ENCODE results near the gene ITM2C.

The ITM2C gene

DNA sequence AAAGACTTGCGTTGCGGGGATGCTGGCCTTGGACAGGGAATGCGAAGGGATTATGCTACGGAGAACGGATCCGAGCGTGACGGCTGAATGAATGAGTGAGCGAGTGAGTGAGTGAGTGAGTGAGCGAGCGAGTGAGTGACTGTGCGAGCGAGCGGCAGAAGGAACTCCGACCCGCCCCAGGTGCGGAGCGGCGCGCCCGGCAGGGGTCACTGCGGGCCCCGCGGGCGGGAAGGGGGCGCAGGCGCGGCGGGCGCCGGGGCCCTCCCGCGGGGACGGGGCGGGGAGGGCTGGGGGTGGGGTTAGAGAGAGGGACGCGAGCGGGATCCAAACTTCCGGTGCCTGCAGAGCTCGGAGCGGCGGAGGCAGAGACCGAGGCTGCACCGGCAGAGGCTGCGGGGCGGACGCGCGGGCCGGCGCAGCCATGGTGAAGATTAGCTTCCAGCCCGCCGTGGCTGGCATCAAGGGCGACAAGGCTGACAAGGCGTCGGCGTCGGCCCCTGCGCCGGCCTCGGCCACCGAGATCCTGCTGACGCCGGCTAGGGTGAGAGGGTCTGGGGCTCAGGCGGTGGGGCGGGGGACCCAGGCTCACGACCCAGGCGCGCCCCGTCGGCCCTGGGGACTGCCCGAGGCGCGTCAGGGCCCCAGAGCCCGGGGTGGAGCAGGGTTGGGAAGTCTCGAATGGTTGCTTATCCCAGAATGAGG, at the start of gene ITM2C:
TSS of gene ITM2C (plus strand) at position 338 of the 702 bp plus-strand sequence. CDS start at position 422, 84 bp downstream.
- peak; percentile 86 for DNase-seq (ENCODE audit: low read depth, low spot score)

- no peak for DNase-seq (ENCODE audit: low read depth, low spot score)
Measured at GRCh38 chr2:230815088-230815487, 49.7 kb upstream of the ITM2C start.

DNA sequence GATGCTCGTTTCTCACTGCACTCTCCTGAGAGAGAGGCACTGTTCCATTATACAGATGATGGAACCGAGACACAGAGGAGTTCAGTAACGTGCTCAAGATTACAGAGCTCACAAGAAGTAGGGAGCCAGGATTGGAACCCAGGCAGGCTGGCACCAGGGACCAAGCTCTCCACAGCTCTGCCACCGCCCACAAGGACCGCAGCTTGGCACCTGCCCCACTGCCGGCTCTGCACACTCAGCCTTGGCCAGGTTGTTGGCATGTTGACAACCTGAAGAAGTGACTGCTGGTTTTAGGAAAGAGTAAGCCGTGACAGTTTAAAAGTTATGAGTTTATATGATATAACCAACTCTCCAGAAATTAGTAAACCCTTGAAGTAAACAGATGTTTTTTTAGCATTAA, 48.0 kb upstream of the ITM2C start:
- no peak for DNase-seq (ENCODE audit: low read depth, low spot score)

DNA sequence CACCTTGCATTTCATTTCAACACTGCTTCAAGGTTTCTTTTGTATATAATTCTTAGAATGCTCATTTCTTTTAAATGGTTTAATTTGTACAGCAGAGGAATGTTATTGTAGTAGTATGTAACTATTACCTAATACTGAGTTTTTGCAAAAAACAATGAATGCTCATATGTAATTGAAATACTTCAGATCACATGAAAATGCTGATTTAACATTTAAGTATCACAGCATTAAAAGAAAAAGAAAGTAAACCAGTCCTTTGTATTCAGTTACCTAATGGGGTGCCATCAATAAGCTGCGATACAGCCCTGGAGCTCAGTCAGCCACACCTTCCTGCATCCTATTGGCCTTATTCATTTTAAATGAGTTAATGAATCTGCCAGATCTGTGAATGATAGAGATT, 45.3 kb upstream of the ITM2C start:
- no peak for DNase-seq (ENCODE audit: low read depth, low spot score)

GRCh38 chr2:230821261-230821990, 43.3 kb upstream of the ITM2C start:
- DNase-seq (ENCODE audit: low read depth, low spot score), result no peak

DNA sequence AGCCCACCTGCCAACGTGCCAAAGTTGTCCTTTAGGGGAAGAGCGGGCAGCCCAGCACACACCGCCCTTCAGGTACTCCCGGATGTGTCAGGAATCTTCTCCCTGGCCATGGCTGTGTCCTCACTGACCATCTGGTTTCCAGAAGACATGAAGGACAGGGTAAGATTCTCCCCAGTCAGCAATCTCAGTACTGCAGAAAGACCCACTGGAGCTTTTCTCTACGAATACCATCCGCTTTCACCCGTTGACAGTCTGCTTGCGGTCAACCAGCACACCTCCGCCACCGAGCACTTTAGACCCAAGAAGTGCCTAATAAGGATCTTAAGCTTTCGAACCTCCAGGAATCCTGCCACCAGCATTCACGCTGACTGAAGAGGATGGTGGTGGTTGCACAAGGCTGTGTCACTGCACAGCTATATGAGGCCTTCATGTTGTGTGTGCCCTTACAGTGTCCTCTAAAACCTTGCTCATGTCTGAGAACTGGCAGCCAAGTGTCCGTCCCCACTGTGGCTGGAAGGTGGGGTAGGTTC, 42.7 kb upstream of the ITM2C start:
- no peak for DNase-seq (ENCODE audit: low read depth, low spot score)

DNA sequence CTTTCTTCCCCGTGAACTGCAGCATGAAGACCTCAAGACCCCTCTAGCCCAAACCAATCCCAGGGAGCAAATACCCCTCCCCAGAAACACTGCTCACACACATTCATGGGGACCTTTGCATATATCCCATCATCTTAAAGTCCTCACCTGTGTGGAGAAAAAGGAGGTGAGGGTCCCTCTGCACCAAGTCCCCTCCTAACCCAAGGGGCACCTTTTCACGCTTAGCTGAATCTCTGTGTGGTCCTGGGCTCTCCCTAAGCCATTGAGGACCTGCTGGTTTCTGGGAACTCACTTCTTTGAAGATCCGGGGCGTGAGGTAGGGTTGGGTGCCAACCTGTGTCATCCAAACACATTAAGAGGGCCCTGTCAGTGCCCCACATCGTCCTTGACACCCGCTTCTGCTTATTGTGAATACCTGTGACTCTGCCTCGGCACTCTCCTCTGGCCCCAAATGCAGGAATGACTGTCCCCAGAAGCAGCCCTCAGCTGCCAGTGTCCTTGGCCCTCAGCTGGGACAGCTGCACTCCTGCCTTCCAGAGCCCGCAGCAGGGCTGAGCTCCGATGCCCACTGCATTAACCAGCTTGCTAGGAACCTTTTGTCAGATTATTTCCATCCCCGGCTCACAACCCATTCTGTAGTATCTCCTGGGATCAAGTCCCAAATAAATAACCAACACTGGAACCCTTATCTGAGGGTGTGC, 41.3 kb upstream of the ITM2C start:
- no peak for DNase-seq (ENCODE audit: low read depth, low spot score)

DNA sequence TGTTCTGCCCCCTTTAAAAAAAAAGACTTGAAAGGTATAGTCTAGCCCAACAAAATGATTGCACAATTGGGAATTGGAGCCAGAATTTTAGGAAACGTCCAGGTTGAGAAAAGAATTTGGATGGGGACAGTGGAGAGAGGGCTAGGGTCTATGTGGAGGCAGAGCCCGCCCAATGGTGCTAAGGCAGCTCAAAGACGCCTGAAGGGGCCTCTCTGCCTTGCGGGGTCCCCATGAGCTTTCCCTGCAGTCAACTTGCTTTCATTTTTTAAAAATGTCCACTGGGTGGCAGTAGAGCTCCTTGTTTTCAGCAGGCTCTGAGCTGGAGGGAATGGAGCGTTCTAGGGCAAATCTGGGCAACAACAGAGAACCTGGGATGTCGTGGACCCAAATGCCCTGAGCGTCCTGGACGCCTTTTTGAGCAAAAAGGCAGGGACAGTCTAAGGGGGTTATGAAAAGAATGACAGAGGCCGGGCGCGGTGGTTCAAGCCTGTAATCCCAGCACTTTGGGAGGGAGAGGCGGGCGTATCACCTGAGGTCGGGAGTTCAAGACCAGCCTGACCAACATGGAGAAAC, 40.2 kb upstream of the ITM2C start:
- DNase-seq (ENCODE audit: low read depth, low spot score), result peak; percentile 91

DNA sequence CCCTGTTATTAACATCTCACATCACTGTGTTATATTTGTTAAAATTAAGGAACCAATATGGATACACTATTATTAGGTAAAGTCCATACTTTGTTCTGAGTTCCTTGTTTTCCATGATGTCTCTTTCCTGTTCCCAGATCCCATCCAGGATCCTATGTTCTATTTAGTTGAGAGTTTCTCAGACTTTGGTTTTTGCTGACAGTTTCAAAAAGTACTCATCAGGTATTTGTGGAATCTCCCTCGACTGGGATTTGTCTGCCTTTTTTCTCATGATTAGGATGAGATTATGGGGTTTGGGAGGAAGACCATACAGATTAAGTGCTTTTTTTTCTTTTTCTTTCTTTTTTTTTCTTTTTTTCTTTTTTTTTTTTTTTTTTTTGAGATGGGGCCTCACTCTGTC, 39.4 kb upstream of the ITM2C start:
- DNase-seq (ENCODE audit: low read depth, low spot score), result no peak

DNA sequence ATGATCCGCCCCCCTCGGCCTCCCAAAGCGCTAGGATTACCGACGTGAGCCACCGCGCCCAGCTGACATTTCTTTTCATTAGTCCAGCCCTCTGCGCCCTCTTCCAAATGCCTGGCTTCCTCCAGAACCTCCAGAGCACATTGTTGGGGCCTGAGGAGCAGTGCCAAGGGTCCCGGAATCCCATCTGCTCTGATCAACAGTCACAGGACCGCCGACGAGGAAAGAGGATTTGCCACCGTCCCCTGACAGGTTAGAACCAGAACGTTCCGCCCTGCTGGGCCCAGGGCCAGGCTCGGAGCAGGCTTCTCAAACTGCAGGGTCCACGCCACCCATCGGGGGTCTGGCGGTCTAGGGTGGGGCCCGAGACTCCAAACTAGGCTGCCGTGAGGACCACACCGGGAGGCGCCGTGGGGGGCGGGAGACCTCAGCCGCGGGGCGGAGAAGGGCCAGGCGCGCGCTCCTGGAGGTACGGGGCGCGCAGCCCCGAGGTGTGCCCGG, 36.9 kb upstream of the ITM2C start:
- DNase-seq (ENCODE audit: low read depth, low spot score), result no peak

DNA sequence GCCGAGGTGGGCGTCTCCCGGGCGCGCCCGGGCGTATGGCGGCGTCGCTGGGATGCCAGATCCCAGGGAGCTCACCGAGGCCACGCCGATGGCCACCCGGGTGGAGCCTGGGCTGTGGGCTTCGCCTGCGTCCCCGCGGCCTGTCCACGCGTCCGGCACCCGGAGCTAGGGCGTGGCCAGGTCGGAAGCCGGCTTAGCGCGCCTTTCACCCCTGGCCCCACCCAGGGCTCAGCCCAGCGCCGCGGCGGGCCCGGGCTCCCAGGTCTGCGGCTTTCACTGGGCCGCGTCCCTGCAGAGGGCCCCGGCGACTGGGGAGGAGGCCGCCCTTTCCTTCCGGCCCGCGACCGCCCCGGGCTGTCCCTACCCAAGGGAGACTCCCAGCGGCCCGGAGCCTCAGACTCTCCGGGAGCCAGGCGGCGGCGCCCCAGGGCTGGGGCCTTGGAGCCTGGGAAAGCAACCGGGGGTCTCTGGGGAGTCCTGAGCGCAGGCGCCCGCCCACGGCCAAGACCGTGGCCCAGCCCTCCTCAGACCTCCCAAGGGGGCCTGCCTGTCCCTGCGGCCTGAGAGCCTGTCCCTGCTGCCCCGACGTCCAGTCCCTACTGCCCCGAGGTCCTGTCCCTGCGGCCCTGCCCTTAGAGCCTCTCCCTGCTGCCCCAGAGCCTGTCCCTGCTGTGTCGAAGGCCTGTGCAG, 36.3 kb upstream of the ITM2C start:
- DNase-seq (ENCODE audit: low read depth, low spot score), result peak; percentile 21

DNA sequence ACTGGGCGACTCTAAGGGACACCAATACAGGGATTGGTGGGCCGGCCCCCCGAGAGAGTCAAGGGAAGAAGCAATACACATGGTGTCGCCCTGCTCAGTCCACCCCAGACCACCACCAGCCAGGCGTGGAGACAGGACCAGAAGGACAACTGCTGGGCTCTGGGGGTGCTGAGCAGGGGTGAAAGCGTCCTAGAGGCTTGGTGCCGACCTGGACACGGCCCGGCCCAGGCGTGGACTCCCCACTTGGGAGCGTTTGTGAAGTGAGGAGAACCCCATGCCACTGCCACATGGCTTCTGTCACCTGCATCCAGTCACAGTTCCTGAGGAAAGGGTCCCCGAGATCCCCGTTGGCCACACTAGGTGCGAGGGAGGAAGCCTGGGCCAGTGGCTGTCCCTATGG, 35.4 kb upstream of the ITM2C start:
- no peak for DNase-seq (ENCODE audit: low read depth, low spot score)

DNA sequence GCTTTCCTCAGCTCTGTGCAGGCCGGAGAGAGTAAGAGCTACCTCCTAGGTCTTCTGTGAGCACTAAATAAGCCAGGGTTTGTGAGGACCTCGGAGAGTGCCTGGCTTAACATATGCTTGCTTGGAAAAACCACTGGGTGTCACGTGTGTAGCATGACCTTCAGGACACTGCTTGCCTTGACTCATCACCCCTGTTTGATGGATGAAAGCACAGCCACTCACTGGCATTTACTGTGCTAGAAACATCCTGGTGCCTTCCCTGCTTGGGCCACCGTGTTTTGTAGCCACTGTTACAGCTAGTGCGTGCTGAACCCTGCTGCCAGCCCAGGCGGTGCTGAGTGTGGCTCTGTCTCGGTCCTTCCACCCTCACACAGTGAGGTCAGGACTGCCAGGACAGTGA, 34.8 kb upstream of the ITM2C start:
- DNase-seq (ENCODE audit: low read depth, low spot score), result no peak

DNA sequence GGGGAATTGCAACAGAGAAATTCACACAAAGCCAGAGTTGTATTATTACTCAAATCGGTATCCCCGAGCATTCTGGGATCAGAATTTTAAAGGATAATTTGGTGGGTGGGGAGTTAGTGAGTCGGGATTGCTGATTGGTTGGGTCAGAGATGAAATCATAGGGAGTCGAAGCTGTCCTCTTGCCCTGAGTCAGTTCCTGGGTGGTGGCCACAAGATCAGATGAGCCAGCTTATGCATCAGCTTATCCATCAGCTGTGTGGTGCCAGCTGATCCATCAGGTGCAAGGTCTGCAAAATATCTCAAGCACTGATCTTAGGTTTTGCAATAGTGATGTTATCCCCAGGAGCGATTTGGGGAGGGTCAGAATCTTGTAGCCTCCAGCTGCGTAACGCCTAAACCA, 34.3 kb upstream of the ITM2C start:
- no peak for DNase-seq (ENCODE audit: low read depth, low spot score)

- no peak for DNase-seq (ENCODE audit: low read depth, low spot score)
Measured at GRCh38 chr2:230840301-230840700, 24.4 kb upstream of the ITM2C start.

DNA sequence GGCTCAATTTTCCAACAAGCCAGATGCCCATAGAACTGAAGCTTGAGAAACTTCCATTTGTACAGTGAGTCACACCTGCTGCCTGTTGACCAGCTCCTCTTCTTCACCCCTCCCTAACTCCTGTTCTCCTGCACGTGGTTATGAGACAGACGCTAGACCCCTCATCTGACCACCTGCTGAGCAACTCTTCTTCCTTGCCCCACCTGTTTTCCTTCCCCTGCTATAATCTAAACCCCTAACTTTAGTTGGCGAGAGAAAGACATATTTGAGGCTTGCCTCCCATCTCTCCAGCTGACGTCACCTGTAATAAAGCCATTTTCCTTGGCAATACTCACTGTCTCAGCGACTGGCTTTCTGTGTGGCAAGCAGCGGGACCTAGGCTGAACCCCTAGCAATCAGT, 22.3 kb upstream of the ITM2C start:
- no peak for DNase-seq (ENCODE audit: low read depth, low spot score)

- DNase-seq (ENCODE audit: low read depth, low spot score), result no peak
Measured at GRCh38 chr2:230843132-230843531, 21.6 kb upstream of the ITM2C start.

- no peak for DNase-seq (ENCODE audit: low read depth, low spot score)
Measured at GRCh38 chr2:230846360-230846759, 18.4 kb upstream of the ITM2C start.

DNA sequence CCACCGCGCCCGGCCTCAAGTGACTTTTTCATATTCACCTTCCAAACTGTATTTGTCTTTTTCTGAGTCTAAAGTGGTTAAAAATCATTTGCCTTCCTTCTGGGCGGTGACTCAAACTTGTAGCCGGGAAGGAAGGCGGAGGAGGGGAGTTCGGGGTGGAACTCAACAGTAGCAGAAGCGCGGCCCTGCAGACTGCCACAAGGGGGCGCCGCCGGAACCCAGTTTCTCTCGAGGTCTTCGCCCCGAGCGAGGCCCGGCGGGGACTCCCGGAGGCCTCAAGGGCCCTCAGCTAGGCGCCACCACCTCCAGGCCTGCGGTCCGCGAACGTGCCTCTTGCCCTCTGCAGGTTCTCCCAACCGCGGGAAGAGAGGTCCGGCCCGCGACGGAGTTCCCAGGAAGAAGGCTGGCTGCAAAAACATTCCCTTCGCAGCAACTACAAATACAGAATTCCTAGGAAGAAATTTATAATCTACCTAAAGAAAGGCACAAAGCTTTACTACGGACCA, 16.8 kb upstream of the ITM2C start:
- peak; percentile 93 for DNase-seq (ENCODE audit: low read depth, low spot score)

DNA sequence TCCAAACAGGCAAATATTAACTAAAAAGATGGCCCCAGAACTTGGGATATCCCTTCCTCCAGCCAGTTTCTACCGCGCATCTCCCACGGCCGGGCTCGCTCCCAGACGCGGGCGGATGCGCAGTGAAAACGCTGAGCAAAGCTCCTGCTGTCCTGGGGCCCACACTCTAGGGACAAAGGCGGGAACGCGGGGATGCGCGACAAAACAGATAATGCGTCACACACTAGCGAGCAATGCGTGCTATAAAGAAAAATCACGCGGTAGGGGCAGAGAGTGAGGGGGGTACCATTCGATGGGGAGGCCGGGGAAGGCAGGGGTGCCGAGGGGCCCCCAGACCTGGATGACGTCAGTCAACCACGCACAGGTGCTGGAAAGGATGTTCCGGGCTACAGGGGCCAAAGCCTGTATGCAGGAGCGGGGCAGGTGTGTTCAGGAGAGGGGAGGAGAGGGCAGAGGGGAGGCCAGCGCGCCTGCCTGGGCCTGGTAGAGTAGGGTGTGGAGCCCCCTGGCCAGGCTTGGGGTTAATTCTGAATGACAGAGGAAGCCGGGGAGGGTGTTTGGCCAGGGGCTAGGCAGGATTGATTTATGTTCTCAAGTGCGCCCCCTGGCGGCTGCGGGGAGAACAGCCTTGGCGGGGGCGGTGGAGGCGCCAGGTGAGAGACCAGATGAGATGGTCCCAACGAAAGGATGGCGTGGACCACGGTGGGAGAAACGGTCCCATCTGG, 14.9 kb upstream of the ITM2C start:
- no peak for DNase-seq (ENCODE audit: low read depth, low spot score)

DNA sequence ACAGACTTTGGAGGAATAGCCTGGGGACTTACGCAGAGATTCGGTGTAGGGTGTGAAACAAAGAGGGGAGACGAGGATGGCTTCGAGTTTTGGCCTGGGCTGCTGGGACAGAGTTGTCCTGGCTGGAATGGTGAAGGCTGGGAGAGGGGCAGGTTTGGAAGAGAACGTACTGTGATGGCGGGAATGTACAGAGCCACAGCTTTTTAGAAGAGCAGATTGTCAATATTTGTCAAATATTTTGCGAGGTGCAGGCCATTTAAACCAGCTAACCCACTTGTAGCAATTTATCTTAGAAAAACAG, 14.4 kb upstream of the ITM2C start:
- DNase-seq (ENCODE audit: low read depth, low spot score), result no peak

All from astrocyte of the hippocampus (primary cell).